GM18909 (cell line): ENCODE results near the gene FAM193A.
"Not testable (repeated sequence)": the region's sequence is repeated elsewhere in the genome, so short reads cannot be mapped to it uniquely, and the experiment has no call there.

Source experiments
- ATAC-seq: cut with Tn5 transposase; IDR thresholded peaks from one replicate; pipeline ENCODE4 v1.9.1; 2021; ENCODE audit warnings: mild to moderate bottlenecking; ENCODE audit not compliant: unreplicated experiment, poor library complexity

The FAM193A gene

GRCh38 chr4:2606960-2607506 lies 70.6 kb downstream of the FAM193A start:
- no peak for ATAC-seq

GRCh38 chr4:2607822-2608221 lies 71.4 kb downstream of the FAM193A start:
- no peak for ATAC-seq

DNA sequence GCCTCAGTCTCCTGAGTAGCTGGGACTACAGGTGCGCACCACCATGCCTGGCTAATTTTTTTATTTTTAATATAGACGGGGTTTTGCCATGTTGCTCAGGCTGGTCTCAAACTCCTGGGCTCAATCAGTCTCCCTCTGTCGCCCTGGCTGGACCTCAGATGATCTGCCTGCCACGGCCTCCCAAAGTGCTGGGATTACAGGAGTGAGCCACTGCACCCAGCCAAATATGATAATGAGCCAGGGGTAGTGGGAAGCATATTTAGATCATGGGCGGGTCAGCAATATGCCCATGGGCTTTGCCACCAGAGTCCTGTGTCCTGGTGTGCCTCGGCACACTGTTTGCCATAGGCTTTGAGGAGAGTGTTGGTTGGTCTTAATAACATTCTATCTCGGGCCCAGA lies 71.8 kb downstream of the FAM193A start:
- ATAC-seq, result no peak

DNA sequence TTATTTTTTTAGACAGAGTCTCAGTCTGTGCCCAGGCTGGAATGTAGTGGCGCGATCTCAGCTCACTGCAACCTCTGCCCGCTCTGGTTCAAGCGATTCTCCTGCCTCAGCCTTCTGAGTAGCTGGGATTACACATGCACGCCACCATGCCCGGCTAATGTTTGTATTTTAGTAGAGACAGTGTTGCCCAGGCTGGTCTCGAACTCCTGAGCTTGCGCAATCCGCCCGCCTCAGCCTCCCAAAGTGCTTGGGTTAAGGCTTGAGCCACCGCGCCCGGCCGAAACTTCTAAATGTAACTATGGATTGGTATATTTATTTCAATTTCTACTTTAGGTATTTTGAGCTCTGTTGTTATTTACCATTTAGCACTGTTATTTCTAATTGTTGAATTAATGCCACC lies 79.4 kb downstream of the FAM193A start:
- ATAC-seq, result no peak

DNA sequence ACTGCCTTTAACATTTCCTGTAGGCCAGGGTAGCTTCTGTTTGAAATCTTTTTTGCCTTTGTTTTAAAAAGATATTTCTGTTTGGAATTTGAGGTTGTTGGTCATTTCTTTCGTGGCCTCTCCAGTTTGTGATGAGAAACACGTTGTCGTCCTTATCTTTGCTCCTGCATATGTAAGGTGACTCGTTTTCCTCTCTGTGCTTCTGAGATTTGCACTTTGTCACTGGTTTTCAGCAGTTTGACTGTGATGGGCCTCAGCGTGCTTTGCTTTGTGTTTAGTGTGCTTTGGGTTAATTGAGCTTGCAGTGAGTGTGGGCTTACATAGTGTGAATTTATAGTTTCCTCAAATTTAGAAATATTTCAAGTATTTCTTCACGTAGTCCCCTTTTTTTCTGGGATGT lies 81.5 kb downstream of the FAM193A start:
- no peak for ATAC-seq

GRCh38 chr4:2618729-2619128 lies 82.3 kb downstream of the FAM193A start:
- not testable (repeated sequence) for ATAC-seq

GRCh38 chr4:2619459-2619858 lies 83.0 kb downstream of the FAM193A start:
- ATAC-seq, result no peak

DNA sequence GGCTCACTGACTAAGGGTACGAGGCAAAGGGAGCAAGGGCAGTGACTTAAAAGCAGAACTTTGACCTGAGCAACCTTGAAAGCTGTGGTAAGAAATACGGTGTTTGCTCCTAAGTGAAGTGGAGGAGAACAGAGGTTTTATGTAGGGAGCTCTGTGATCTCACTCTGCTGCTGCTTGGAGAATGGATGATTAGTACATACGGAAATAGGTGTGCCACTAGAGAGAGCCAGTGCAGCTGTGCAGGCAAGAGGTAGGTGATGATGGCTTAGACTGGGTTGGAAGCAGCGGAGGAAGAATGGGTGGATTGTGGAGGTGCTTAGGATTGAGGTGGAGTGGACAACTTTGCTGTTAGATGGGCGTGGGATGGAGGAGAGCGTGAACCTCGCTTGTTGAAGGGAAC lies 85.0 kb downstream of the FAM193A start:
- ATAC-seq, result no peak

DNA sequence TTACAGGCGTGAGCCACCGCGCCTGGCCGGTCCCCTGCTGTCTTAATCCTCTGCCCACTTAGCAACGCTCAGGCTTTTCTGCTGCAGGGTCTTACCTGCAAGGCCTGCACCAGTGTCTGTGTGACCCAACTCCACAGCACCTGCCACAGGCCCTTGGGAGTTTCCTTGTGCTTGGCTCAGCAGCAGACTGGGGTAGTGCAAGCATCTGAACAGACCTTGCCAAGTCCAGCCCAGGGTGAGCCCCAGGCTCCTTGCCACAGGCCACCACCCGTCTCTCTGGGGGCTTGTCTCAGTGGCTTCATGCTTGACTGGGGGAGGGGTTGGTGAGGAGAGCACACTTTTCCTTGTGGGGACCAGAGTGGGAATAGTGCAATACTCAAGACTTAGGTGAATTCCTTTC lies 87.0 kb downstream of the FAM193A start:
- ATAC-seq, result no peak

- ATAC-seq, result no peak
Measured at GRCh38 chr4:2624782-2625530, 88.5 kb downstream of the FAM193A start.

- no peak for ATAC-seq
Measured at GRCh38 chr4:2626231-2626630, 89.8 kb downstream of the FAM193A start.

- ATAC-seq, result no peak
Measured at GRCh38 chr4:2630556-2631273, 94.3 kb downstream of the FAM193A start.

GRCh38 chr4:2634014-2634413 lies 97.6 kb downstream of the FAM193A start:
- no peak for ATAC-seq

GRCh38 chr4:2636331-2636730 lies 99.9 kb downstream of the FAM193A start:
- no peak for ATAC-seq

- not testable (repeated sequence) for ATAC-seq
Measured at GRCh38 chr4:2636994-2637393, 100.5 kb downstream of the FAM193A start.

GRCh38 chr4:2637956-2638552 lies 101.6 kb downstream of the FAM193A start:
- no peak for ATAC-seq

- ATAC-seq, result no peak
Measured at GRCh38 chr4:2638730-2639129, 102.3 kb downstream of the FAM193A start.

GRCh38 chr4:2642968-2643367 lies 106.5 kb downstream of the FAM193A start:
- no peak for ATAC-seq

- no peak for ATAC-seq
Measured at GRCh38 chr4:2643555-2643954, 107.1 kb downstream of the FAM193A start.

DNA sequence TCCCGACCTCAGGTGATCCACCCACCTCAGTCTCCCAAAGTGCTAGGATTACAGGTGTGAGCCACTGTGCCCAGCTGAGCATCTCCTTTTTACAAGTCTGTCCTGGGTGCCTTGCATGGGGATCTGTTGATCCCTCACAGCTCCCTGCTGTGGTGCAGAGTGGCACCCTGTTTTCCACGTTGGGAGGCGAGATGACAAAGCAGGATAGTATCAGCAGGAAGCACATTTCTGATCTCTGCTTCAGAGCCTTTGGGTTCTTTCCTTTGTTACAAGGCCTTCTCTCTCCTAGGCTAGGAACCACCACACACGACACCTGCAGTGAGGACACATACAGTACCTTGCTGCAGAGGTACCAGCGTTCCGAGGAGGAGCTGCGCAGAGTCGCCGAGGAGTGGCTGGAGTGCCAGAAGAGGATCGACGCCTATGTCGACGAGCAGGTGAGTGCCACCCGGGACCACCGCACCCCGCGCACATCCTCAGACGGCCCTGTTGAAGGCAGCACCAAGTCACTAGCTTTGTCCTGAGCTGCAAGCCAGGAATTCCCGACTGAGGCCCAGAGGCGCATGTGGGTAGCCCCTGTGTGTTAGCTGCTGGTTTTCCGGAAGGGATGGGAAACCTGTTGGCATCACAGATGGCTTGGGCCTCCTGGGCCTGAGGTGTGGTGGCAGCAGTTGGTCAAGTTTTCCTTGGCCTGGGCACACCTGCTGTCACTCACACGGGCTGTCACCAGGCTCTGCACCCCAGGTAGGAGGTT lies 110.1 kb downstream of the FAM193A start:
- no peak for ATAC-seq
